Panc1 (cell line): ENCODE measurements around the gene SCGB1C2. TPM values are rescaled to one million over a fixed set of nuclear protein-coding genes. Genes with fewer than 3 reads are reported as not detected.

ENCODE experiments used
- ATAC-seq: fragments of 200-7000 bp; cut with Tn5 transposase; 2 replicates; pipeline ENCODE4 v1.9.1; 2020; ENCODE audit warnings: mild to moderate bottlenecking, moderate library complexity
- BruUV-seq: library from RNA; stranded (reverse); fragments of 400-500 nt; replicated peaks from 2 replicates; lab custom pipeline; 2021; lab: Mats Ljungman, UMichigan
- CTCF ChIA-PET: fragments of 300-600 bp; sonication (Branson Sonifier 250); formaldehyde crosslinking; loops from one replicate; lab custom pipeline; 2022; ENCODE audit warnings: antibody characterized with exemption; lab: Charles Lee
- POLR2A ChIA-PET: fragments of 300-600 bp; sonication (Branson Sonifier 250); formaldehyde crosslinking; loops from one replicate; lab custom pipeline; 2022; ENCODE audit warnings: antibody characterized with exemption; lab: Charles Lee
- DNase-seq: peaks from one replicate; pipeline ENCODE4 v3.0.0-alpha.2; 2010; ENCODE audit warnings: low read depth, low spot score
- H3K27ac ChIP-seq: 2 replicates; pipeline ENCODE4 v1.5.1; 2011; ENCODE audit warnings: mild to moderate bottlenecking, low read length, inconsistent platforms
- H3K27me3 ChIP-seq: fragments of 200-500 bp; sonication (Bioruptor generic); 2 replicates; pipeline ENCODE4 v1.6.0; 2014; ENCODE audit warnings: low read length, inconsistent platforms; ENCODE audit not compliant: control insufficient read depth, insufficient read depth
- H3K36me3 ChIP-seq: fragments of 200-500 bp; sonication (Bioruptor generic); 2 replicates; pipeline ENCODE4 v1.5.1; 2014; ENCODE audit warnings: inconsistent platforms, mild to moderate bottlenecking, low read length, moderate library complexity; ENCODE audit not compliant: control insufficient read depth, insufficient read depth
- H3K4me1 ChIP-seq: 2 replicates; pipeline ENCODE4 v1.5.1; 2011; ENCODE audit warnings: inconsistent platforms, mild to moderate bottlenecking, low read length, moderate library complexity; ENCODE audit not compliant: control insufficient read depth, insufficient read depth
- H3K4me3 ChIP-seq, 2 experiments: 2 replicates each; pipeline ENCODE4 v1.5.1; 2011 to 2012; ENCODE audit warnings: low read depth in 2 of 2, low read length in 2 of 2, mild to moderate bottlenecking in 2 of 2, inconsistent platforms in 1 of 2, moderate library complexity in 1 of 2
- H3K9me3 ChIP-seq: fragments of 200-500 bp; sonication (Bioruptor generic); 2 replicates; pipeline ENCODE4 v1.5.1; 2014; ENCODE audit warnings: low read depth, mild to moderate bottlenecking, inconsistent platforms, low read length, moderate library complexity; ENCODE audit not compliant: control insufficient read depth, insufficient read depth
- POLR2AphosphoS5 ChIP-seq: IDR thresholded peaks from 2 replicates; pipeline ENCODE4 v1.6.1; 2012; ENCODE audit warnings: mild to moderate bottlenecking, low read depth, low read length, moderate library complexity
- REST ChIP-seq, 2 experiments: IDR thresholded peaks; 2 replicates each; pipeline ENCODE4 v1.6.1; 2011 to 2012; ENCODE audit warnings: low read depth in 2 of 2, control low read depth in 1 of 2, low read length in 1 of 2, mild to moderate bottlenecking in 1 of 2, moderate library complexity in 1 of 2; ENCODE audit not compliant: insufficient read depth in 1 of 2
- SIN3A ChIP-seq: IDR thresholded peaks from 2 replicates; pipeline ENCODE4 v1.6.1; 2012; ENCODE audit warnings: low read depth, mild to moderate bottlenecking, low read length, moderate library complexity, borderline replicate concordance; ENCODE audit not compliant: insufficient read depth
- TCF7L2 ChIP-seq: IDR thresholded peaks from 2 replicates; pipeline ENCODE4 v1.6.1; 2011; ENCODE audit warnings: mild to moderate bottlenecking, low read depth, low read length, inconsistent platforms
- in situ Hi-C: cut with HindIII; loops from 2 replicates; pipeline ENCODE4 v1.10.0; 2016; ENCODE audit warnings: low sequenced_read_pairs, low pct_unique_long_range_greater_than_20kb
- intact Hi-C: fragments of 100-400 bp; cut with micrococcal nuclease; formaldehyde crosslinking; loops from one replicate; pipeline ENCODE4 v1.10.0; 2022; ENCODE audit not compliant: unreplicated experiment
- total RNA-seq: library from RNA; stranded (reverse); gene quantifications from one replicate; pipeline ENCODE4 v1.2.1, GENCODE V29; 2021; ENCODE audit not compliant: unreplicated experiment
- TF ChIP-seq, protein P1 (sequence below): fragments of 450-650 bp; IDR thresholded peaks from 2 replicates; pipeline ENCODE4 v1.5.1; 2017; ENCODE audit warnings: mild to moderate bottlenecking

The SCGB1C2 gene
- total RNA-seq, 1 experiment from 2014 or later: not detected

- no peaks in the 10 kb centered on the region for H3K4me1 ChIP-seq
- H3K27me3 ChIP-seq: no peaks in the 10 kb centered on the region
- BruUV-seq: no TSS peak
- intact Hi-C loops (no loop called here), in situ Hi-C loops (no loop called here)
- ATAC-seq: no peak
- H3K27ac ChIP-seq: no peak overlapping the region
- POLR2A ChIA-PET: no interaction called here
- CTCF ChIA-PET: no interaction called here
- no peak for DNase-seq
- TF ChIP-seq TCF7L2 (no peak), REST (IDR thresholded peaks at IDR 0.05; ENCODE audit: insufficient read depth in 1 of 2, low read depth in 2 of 2, low read length in 1 of 2) (no peak), POLR2AphosphoS5 (no peak), SIN3A (no peak)
- TF ChIP-seq, protein P1, sequence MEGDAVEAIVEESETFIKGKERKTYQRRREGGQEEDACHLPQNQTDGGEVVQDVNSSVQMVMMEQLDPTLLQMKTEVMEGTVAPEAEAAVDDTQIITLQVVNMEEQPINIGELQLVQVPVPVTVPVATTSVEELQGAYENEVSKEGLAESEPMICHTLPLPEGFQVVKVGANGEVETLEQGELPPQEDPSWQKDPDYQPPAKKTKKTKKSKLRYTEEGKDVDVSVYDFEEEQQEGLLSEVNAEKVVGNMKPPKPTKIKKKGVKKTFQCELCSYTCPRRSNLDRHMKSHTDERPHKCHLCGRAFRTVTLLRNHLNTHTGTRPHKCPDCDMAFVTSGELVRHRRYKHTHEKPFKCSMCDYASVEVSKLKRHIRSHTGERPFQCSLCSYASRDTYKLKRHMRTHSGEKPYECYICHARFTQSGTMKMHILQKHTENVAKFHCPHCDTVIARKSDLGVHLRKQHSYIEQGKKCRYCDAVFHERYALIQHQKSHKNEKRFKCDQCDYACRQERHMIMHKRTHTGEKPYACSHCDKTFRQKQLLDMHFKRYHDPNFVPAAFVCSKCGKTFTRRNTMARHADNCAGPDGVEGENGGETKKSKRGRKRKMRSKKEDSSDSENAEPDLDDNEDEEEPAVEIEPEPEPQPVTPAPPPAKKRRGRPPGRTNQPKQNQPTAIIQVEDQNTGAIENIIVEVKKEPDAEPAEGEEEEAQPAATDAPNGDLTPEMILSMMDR: no peak
- no peaks in the 10 kb centered on the region for H3K36me3 ChIP-seq
- no peaks in the 10 kb centered on the region for H3K9me3 ChIP-seq
- no peak overlapping the region for H3K4me3 ChIP-seq
Observed at GRCh38 chr17:171871-172270, 34.5 kb downstream of the SCGB1C2 start.

DNA sequence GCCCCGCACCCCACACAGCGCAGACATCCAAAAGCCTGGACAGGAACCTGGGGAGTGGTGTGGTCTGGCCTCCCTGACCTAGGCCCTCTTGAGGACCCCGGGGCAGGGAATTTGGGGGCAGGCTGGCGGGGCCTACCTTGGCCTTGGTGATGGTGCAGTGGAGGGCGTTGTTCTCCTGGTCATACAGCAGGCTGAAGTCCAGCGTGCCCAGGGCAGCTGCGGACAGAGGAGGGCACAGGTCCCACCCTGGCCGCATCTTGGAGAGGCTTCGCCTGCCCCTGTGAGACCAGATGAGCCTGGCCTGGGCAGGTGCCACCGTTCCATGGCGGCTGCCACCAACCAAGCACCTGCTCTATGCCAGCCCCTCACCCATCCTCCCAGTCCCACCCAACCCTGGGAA is 35.0 kb downstream of the SCGB1C2 start:
- CTCF ChIA-PET: no interaction called here
- Histone ChIP-seq H3K9me3 (no peaks in the 10 kb centered on the region), H3K36me3 (no peaks in the 10 kb centered on the region), H3K27me3 (no peaks in the 10 kb centered on the region), H3K27ac (no peak overlapping the region), H3K4me3 (no peak overlapping the region), H3K4me1 (no peaks in the 10 kb centered on the region)
- BruUV-seq: no TSS peak
- ATAC-seq (no peak), DNase-seq (no peak)
- intact Hi-C loops: no loop called here
- in situ Hi-C loops: no loop called here
- POLR2A ChIA-PET: interaction anchor here (0.7 kb wide), 1 partner anchor 210 kb away, joined by 3 read pairs; no protein-coding TSS in a partner anchor
- TF ChIP-seq REST (IDR thresholded peaks at IDR 0.05; ENCODE audit: insufficient read depth in 1 of 2, low read depth in 2 of 2, low read length in 1 of 2): no peak
- TF ChIP-seq SIN3A: no peak
- TF ChIP-seq, protein P1: no peak
- TF ChIP-seq POLR2AphosphoS5: no peak
- no peak for TF ChIP-seq TCF7L2
